Germinal center (tissue), 1 donor: ENCODE measurements around the gene DNM3.
"Not testable (repeated sequence)": the region's sequence is repeated elsewhere in the genome, so short reads cannot be mapped to it uniquely, and the experiment has no call there.

ENCODE experiments used
- DNase-seq: peaks from one replicate; pipeline ENCODE4 v3.0.0; 2012; ENCODE audit warnings: mixed read lengths, low spot score

DNM3 gene

DNA sequence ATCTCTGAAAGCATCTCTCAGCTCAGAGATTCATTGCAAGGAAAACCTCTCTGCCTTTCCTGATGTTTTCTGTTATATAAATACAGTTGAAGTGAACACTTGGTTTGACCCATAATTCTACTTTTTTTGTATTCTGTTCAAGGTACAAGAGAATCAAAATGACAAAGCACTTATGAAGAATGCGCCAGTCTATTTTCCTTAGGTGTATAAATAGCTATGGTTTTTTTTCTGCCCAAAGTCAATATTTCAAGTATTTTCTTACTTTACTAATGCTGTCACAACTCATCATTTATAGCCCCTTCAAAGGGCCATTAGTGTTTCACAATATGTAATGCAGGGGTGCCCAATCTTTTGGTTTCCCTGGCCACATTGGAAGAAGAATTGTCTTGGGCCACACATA, 436.7 kb downstream of the DNM3 start:
- DNase-seq = no peak

DNA sequence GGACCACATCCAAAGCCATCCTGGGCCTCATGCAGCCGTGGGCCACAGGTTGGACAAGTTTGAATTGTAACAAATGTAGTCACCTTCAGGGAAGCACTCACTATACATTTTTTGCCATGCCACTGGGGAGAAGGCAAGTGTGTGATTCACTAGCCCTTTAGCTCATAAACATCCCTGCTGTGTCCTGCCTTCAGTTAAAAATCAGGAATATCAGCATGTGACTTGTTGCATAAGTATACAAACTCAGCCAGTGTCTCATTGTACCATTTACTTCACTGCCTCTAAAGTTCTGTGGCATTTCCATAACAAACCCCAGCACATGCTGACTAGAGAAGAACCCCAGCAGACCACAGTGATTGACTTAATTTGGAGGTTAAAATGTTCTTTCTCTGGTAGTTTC, 437.2 kb downstream of the DNM3 start:
- no peak for DNase-seq

GRCh38 chr1:172279939-172280636, 438.8 kb downstream of the DNM3 start:
- DNase-seq = no peak

GRCh38 chr1:172283766-172284165, 442.5 kb downstream of the DNM3 start:
- DNase-seq = no peak

- no peak for DNase-seq
Observed at GRCh38 chr1:172286629-172287076, 445.4 kb downstream of the DNM3 start.

GRCh38 chr1:172287208-172287607, 445.9 kb downstream of the DNM3 start:
- DNase-seq = no peak

- no peak for DNase-seq
Observed at GRCh38 chr1:172288581-172288980, 447.3 kb downstream of the DNM3 start.

DNA sequence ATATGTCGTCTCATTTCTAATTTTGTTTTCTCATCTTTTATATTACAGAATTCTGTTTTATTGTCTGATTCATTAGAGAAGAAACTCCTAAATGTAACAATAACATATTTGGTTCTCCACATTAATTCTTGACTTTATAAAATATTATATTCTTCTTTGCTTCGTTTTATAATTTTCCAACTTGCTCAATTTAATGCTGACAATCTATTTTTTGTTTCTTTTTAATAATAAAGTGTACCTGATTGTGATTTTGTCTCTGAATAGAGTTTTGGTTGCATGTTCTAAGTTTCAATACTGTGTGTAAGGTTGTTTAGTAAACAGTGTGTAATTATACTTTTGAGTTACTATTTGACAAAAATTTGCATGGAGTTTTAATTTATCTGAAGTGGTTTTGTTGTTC, 448.1 kb downstream of the DNM3 start:
- no peak for DNase-seq

GRCh38 chr1:172292840-172293239, 451.5 kb downstream of the DNM3 start:
- DNase-seq = no peak

DNA sequence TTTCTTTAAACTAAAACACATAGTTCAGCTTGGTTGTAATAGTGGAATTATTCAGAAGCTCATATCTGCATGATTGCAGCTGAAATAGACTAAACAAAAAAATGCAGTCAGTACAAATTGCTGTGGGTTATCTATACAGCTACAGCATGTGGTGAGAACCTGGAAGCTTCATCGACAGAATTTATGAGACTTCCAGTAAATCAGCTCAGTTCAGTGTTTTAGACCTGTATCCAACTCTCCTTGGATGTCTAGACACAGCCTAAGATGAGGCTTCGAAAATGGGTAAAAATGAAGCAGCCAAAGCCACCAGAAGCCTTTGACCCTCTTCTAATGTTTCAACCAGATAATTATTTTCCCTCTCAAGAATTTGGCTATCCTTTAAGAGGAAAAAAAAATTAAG, 452.1 kb downstream of the DNM3 start:
- no peak for DNase-seq

GRCh38 chr1:172298141-172298540, 456.8 kb downstream of the DNM3 start:
- no peak for DNase-seq

GRCh38 chr1:172298911-172299310, 457.6 kb downstream of the DNM3 start:
- DNase-seq = no peak

DNA sequence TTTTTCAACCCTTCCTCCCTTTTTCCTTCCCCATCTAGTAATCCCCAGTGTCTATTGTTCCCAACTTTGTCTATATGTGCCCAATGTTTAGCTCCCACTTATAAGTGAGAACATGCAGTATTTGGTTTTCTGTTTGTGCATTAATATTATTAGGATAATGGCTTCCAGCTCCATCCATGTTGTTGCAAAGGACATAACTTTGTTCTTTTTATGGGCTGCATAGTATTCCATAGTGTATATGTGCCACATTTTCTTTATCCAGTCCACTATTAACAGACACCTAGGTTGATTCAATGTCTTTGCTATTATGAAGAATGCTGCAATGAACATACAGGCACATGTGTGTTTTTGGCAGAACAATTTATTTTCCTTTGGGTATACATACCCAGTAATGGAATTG, 458.2 kb downstream of the DNM3 start:
- no peak for DNase-seq

GRCh38 chr1:172307508-172307907, 466.2 kb downstream of the DNM3 start:
- not testable (repeated sequence) for DNase-seq

DNA sequence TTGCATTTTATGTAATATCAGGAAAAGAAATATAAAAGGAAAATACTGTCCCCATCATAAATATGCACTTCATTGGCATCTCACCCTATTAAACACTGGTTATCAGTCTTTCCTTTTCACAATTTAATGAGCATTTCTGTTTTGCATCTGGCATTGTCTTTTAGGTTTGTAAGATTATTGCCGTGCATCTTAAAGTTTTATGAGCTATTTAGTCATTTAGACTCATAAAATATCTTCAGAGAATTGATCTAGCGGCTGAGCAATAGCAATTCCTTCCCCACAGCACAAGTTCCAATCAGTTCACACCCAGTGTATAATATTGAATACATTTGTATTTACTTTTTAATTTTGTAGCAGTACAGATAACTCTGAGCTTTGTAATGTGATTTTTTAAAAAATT, 466.8 kb downstream of the DNM3 start:
- DNase-seq = no peak

DNA sequence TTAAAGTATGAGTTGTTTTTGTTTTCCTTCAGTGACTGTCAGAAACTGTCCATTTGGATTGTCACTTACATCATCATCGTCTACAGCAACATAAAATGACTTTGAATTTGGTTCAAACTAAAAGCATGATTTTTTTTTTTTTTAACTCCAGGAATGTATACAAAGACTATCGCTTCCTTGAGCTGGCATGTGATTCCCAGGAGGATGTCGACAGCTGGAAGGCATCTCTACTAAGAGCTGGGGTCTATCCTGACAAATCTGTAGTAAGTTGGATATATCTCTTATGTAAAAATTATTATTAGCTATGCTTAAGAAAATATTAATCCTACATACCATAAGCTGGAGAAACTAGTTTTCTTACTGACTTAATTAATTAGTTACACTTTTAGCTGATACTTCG, 467.3 kb downstream of the DNM3 start:
- DNase-seq = no peak

- DNase-seq = no peak
Observed at GRCh38 chr1:172320733-172321132, 479.4 kb downstream of the DNM3 start.

DNA sequence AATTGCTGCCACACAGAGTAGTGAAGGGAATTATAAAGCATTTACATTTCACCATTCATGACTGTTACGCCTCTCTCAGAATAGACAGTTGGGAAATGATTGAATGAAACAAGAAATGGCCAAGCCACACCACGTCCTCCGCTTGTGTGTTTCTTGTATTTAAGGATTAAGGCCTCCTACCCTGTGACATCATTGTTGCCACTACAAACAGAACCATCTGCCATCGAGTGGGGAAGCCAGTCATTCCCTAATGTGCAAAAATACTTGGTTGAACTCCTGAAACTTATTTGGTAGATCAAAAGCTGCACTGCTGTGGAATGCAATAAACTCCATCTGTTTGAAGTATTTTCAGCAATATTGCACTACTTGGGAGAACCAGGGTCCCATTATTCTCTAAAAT, 480.2 kb downstream of the DNM3 start:
- no peak for DNase-seq

GRCh38 chr1:172322219-172323061, 481.1 kb downstream of the DNM3 start:
- no peak for DNase-seq

DNA sequence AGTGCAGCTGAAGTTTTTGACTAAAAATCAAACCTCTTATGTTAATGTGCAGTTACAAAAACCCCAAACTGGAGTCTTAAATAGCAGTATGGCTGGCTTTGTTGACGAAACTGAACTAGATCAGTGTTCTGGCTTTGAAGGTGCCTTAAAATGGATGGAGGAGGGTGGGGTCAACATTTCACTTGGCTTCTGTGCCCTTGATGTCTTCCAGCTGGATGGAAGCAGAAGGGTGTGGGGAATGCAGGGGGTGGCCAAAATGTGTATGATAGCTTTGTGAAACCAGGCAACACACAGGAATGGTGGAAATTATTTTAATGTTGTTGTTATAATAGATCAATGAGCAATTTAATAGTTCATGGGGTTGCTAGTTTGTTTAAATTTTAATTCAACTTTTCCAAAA, 482.4 kb downstream of the DNM3 start:
- DNase-seq = no peak

DNA sequence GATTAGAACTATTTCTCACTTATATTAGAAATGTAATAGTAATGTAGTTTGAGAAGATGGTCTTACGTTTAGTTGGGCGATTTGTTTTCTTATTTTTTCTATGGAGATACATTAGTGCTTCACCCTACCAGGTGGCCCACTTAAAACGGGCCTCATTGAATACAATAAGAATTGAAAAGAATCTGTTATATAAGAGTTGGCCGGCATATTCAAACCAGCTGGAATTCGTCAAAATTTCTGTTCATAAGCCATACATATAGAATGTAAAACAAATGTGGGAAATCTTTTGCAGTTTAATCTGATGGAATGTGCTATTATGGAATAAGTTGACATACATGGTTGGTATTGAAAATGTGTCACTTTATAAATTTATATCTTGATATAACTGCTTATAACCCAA, 482.8 kb downstream of the DNM3 start:
- DNase-seq = no peak

DNA sequence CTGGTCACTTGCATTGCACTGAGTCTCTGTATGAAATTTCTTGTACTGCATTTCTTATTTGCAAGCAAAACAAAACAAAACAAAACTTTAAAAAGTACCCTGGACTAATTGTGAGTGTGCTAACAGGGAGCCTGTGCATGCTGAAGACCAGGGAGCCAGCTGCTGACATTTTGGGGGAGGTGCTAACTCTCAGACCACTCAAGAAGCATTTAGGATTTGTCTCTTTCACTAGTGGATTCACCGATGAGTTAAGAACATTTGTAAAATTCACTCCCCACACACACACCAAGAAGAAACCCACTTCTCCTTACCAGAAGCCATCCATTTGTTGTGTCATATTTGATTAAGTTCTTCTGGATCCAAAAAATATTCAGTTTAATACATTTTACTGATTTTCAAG, 483.5 kb downstream of the DNM3 start:
- DNase-seq = no peak

DNA sequence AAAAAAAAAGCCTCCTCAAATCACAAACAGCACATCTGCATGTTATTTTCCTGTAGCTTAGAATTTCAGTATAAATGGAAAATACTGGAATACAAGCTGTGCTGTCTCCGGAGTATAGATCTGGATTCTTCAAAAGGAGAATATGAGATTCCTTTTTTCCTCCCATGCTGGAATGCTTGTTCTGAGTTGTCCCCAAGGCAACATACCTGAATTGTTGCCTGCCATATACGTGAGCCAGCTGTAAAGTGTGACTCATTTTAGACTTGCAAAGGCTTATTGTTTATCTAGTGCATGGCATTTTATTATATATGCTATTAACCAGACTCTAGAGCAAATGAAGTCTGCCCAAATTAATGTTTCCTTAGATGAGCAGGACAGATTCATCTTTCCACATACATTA, 484.2 kb downstream of the DNM3 start:
- DNase-seq = no peak

- DNase-seq = no peak
Observed at GRCh38 chr1:172326136-172326535, 484.8 kb downstream of the DNM3 start.
